ENCODE measurements around the gene TRIM56.
"Not testable (repeated sequence)": the region's sequence is repeated elsewhere in the genome, so short reads cannot be mapped to it uniquely, and the experiment has no call there.

Gene TRIM56

DNA sequence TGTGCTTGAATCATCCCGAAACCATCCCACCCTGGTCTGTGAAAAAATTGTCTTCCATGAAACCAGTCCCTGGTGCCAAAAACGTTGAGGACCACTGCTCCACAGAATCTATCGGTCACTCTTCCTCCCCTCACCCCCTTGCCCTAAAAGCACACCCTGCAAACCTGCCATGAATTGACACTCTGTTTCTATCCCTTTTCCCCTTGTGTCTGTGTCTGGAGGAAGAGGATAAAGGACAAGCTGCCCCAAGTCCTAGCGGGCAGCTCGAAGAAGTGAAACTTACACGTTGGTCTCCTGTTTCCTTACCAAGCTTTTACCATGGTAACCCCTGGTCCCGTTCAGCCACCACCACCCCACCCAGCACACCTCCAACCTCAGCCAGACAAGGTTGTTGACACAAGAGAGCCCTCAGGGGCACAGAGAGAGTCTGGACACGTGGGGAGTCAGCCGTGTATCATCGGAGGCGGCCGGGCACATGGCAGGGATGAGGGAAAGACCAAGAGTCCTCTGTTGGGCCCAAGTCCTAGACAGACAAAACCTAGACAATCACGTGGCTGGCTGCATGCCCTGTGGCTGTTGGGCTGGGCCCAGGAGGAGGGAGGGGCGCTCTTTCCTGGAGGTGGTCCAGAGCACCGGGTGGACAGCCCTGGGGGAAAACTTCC, 40.8 kb downstream of the TRIM56 start:
- in situ Hi-C loops (cut with HindIII; ENCODE audit: low pct_ligation_motif_present, low pct_unique_long_range_greater_than_20kb, low sequenced_read_pairs), result no loop called here
- DNase-seq, result no peak

DNA sequence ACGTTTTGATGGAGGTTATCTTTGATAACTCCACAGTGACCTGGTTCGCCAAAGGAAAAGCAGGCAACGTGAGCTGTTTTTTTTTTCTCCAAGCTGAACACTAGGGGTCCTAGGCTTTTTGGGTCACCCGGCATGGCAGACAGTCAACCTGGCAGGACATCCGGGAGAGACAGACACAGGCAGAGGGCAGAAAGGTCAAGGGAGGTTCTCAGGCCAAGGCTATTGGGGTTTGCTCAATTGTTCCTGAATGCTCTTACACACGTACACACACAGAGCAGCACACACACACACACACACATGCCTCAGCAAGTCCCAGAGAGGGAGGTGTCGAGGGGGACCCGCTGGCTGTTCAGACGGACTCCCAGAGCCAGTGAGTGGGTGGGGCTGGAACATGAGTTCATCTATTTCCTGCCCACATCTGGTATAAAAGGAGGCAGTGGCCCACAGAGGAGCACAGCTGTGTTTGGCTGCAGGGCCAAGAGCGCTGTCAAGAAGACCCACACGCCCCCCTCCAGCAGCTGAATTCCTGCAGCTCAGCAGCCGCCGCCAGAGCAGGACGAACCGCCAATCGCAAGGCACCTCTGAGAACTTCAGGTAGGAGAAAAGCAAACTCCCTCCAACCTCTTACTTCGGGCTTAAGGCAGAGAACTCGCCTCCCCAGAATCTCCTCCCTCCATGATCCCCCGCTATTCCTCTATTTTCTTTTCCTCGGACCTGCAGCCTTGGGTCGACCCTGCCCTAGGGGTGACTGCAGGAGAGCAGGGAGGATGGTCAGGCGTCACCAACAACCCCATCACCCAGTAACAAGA, 41.6 kb downstream of the TRIM56 start, which contains the start of gene SERPINE1:
Gene SERPINE1 (plus strand): TSS at position 454 of the 809 bp plus-strand sequence. CDS start 1,290 bp downstream, outside the sequence.
- in situ Hi-C loops (cut with HindIII; ENCODE audit: low pct_ligation_motif_present, low pct_unique_long_range_greater_than_20kb, low sequenced_read_pairs), result no loop called here
- DNase-seq, result no peak

DNA sequence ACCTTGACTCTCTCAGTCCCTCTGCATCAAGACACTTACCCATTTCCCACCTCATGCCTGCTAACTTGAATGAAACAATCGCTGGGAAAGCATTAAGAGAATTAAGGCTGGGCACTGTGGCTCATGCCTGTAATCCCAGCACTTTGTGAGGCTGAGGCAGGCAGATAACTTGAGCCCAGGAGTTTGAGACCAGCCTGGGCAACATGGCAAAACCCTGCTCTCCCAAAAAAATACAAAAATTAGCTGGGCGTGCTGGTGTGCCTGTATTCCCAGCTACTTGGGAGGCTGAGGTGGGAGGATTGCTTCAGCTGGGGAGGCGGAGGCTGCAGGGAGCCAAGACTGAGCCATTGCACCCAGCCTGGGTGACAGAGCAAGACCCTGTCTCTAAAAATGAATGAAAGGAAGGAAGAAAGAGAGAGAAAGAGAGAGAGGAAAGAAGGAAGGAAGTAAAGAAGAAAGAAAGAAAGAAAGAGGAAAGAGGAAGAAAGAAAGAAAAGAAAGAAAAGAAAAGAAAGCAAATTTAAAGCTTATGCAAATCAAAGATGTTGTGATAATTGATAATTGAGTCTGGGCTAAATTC, 42.3 kb downstream of the TRIM56 start:
- in situ Hi-C loops (cut with HindIII; ENCODE audit: low pct_ligation_motif_present, low pct_unique_long_range_greater_than_20kb, low sequenced_read_pairs), result no loop called here
- no peak for DNase-seq

DNA sequence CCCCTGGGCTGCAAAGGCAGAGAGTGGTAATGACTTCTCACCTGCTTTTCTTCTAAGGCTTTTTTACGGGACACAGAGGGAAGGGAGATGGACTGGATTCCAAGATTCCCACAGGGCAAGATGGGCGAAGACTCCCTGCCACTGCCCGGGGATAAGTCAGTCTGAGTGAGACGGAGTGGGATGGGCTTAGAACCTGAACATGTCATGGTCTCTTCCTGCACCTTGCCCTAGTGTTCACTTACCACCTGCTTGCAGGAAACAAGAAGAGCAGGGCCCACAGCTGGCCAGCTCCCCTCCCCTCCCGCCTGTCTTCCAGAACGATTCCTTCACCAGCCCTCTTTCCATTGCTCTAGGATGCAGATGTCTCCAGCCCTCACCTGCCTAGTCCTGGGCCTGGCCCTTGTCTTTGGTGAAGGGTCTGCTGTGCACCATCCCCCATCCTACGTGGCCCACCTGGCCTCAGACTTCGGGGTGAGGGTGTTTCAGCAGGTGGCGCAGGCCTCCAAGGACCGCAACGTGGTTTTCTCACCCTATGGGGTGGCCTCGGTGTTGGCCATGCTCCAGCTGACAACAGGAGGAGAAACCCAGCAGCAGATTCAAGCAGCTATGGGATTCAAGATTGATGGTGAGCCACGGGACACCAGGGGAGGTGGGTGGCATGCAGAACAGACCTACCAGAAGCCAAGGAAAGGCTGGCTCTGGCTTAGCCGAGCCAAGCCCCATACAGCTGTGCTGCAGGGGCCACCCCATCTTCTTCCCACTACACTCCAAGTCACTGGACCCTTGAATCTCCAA, 43.0 kb downstream of the TRIM56 start:
- in situ Hi-C loops (cut with HindIII; ENCODE audit: low pct_ligation_motif_present, low pct_unique_long_range_greater_than_20kb, low sequenced_read_pairs), result no loop called here
- no peak for DNase-seq

DNA sequence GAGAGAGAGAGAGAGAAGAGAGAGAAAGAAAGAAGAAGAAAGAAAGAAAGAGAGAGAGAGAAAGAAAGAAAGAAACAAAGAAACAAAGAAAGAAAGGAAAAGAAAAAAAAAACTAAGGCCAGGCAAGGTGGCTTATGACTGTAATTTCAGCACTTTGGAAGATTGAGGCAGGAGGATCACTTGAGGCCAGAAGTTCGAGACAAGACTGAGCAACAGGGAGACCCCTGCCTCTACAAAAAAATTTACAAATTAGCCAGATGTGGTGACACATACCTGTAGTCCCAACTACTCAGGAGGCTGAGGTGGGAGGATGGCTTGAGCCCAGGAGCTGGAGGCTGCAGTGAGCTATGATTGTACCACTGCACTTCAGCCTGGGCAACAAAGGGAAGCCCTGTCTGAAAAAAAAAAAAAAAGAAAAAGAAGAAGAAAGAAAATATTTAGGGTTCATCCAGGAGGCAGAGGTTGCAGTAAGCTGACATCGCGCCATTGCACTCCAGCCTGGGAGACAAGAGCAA, 44.4 kb downstream of the TRIM56 start:
- no peak for DNase-seq
- in situ Hi-C loops (cut with HindIII; ENCODE audit: low pct_ligation_motif_present, low pct_unique_long_range_greater_than_20kb, low sequenced_read_pairs), result no loop called here

DNA sequence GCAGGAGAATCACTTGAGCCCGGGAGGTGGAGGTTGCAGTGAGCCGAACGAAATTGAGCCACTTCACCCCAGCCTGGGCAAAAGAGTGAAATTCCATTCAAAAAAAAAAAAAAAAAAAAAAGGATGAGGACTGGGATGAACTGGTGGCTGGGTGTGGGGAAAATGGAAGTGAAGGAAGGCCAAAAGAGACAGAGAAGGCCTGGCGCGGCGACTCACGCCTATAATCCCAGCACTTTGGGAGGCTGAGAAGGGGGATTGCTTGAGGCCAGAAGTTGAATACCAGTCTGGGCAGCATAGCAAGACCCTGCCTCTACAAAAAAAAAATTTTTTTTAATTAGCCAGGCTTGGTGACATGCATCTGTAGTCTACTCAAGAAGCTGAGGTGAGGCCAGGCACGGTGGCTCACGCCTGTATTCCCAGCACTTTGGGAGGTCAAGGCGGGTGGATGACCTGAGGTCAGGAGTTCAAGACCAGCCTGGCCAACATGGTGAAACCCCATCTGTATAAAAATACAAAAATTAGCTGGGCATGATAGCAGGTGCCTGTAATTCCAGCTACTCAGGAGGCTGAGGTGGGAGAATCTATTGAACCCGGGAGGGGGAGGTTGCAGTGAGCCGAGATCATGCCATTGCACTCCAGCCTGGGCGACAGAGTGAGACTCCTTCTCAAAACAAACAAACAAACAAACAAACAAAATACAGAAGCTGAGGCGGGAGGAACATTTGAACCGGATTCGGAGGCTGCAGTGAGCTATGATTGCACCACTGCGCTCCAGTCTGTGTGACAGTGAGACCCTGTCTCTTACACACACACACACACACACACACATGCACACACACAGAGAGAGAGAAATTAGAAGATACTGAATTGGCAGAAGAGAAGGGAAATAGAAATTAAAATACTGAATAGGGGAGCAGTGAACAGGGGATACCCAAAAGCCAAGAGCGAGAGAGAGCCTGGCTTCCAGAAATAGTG, 47.6 kb downstream of the TRIM56 start:
- in situ Hi-C loops (cut with HindIII; ENCODE audit: low pct_ligation_motif_present, low pct_unique_long_range_greater_than_20kb, low sequenced_read_pairs); DNase-seq: not testable (repeated sequence)

DNA sequence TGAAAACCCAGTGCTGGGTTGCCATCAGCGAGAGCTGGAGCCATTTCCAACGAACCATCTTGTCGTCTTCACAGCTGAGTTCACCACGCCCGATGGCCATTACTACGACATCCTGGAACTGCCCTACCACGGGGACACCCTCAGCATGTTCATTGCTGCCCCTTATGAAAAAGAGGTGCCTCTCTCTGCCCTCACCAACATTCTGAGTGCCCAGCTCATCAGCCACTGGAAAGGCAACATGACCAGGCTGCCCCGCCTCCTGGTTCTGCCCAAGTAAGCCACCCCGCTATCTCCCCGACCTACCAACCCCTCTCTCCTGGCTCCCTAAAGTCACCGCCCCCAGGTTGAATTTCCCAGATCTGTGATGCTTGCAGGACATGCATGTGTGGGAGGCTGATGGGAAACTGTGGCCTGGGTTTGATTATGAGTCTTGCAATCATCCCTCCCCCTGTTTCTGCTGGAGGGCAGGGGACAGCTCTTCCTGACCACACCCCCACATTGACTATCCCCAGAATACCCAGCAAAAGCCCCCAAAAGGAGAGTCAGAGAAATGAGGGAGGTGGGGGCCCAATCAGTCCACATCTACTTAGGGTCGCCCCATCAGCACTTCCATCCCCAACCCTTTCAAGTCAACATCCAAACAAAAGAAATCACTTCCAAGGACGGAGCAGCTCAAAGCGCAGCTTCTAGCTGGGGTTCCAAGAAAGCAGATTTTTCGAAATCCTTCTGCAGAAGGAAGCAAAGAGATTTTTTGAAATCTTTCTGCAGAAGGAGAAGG, 48.5 kb downstream of the TRIM56 start:
- in situ Hi-C loops (cut with HindIII; ENCODE audit: low pct_ligation_motif_present, low pct_unique_long_range_greater_than_20kb, low sequenced_read_pairs), result no loop called here
- DNase-seq, result no peak

DNA sequence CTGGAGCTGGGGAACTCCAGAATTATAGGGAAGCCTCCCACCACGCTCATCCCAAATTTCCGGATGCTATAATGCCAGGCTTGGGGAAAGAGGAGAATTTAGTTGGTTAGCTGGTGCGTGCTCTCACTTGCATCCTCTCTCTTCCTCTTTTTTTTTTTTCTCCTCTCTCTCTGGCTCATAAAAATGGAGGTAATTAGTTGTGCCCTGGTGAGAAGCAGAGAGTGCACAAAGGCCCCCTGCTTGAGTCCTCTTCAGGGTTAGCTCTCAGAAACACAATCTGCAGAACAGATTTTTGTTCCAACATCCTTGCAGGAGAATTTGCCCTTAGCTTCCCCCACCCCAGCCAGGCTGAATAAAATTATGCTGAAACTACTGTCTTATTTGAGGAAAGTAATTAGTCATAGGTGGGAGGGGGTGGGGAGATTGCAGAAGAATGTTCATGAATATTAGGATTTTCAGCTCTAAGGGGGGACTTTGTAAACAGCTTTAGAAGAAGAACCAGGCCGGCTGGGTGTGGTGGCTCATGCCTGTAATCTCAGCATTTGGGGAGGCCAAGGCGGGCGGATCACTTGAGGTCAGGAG, 49.2 kb downstream of the TRIM56 start:
- no peak for DNase-seq
- in situ Hi-C loops (cut with HindIII; ENCODE audit: low pct_ligation_motif_present, low pct_unique_long_range_greater_than_20kb, low sequenced_read_pairs), result no loop called here

DNA sequence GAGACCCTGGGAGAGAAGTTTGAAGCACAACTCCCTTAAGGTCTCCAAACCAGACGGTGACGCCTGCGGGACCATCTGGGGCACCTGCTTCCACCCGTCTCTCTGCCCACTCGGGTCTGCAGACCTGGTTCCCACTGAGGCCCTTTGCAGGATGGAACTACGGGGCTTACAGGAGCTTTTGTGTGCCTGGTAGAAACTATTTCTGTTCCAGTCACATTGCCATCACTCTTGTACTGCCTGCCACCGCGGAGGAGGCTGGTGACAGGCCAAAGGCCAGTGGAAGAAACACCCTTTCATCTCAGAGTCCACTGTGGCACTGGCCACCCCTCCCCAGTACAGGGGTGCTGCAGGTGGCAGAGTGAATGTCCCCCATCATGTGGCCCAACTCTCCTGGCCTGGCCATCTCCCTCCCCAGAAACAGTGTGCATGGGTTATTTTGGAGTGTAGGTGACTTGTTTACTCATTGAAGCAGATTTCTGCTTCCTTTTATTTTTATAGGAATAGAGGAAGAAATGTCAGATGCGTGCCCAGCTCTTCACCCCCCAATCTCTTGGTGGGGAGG, 52.5 kb downstream of the TRIM56 start:
- no peak for DNase-seq
- in situ Hi-C loops (cut with HindIII; ENCODE audit: low pct_ligation_motif_present, low pct_unique_long_range_greater_than_20kb, low sequenced_read_pairs), result no loop called here

DNA sequence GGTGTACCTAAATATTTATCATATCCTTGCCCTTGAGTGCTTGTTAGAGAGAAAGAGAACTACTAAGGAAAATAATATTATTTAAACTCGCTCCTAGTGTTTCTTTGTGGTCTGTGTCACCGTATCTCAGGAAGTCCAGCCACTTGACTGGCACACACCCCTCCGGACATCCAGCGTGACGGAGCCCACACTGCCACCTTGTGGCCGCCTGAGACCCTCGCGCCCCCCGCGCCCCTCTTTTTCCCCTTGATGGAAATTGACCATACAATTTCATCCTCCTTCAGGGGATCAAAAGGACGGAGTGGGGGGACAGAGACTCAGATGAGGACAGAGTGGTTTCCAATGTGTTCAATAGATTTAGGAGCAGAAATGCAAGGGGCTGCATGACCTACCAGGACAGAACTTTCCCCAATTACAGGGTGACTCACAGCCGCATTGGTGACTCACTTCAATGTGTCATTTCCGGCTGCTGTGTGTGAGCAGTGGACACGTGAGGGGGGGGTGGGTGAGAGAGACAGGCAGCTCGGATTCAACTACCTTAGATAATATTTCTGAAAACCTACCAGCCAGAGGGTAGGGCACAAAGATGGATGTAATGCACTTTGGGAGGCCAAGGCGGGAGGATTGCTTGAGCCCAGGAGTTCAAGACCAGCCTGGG, 53.1 kb downstream of the TRIM56 start:
- peak; percentile 100 for DNase-seq
- in situ Hi-C loops (cut with HindIII; ENCODE audit: low pct_ligation_motif_present, low pct_unique_long_range_greater_than_20kb, low sequenced_read_pairs), result no loop called here

DNA sequence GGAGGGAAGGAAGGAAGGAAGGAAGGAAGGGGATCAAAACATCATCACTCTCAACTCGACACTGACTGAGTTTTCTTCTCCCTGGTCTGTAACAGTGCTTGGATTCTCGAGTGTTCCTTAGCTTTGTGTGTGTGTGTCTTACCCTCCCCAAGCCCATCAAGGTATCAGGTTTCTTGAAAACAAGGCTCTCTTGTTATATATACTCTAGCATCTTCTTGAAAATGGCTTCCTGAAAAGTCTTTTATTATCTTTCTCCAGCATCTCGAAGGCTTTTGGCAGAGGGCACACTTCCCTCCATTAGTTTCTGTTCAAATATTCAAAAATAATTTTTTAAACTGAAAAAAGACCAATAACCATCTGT, 55.0 kb downstream of the TRIM56 start:
- no peak for DNase-seq
- in situ Hi-C loops (cut with HindIII; ENCODE audit: low pct_ligation_motif_present, low pct_unique_long_range_greater_than_20kb, low sequenced_read_pairs), result no loop called here

DNA sequence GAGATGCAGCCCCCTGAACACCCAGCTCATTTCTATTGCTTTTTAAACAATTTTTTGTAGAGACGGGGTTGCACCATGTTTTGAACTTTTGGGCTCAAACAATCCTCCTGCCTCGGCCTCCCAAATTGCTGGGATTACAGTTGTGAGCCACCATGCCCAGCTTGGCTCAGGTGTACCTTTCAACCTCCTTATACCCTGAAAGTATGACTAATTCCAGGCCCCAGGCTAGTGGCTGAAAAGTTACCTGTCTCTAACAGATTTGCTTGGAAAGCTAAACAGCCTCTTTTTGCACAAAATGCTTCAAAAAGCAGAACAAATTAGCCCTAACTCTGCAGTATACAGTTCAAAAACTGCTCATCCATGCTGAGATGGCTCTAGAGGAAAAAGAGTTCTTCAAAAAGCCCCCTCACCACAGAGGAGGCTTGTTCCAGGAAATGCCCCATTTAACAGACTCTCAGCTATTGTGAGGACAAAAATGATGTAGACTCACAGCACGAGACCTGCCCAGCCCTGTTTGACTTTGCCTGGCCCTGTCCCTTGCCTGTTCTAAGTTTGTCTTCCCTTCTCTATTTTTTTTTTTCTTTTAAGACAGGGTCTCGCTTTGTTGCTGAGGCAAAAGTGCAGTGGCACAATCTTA, 55.6 kb downstream of the TRIM56 start:
- in situ Hi-C loops (cut with HindIII; ENCODE audit: low pct_ligation_motif_present, low pct_unique_long_range_greater_than_20kb, low sequenced_read_pairs), result no loop called here
- no peak for DNase-seq

Data from ACHN (cell line).